Fibroblast of peridontal ligament (primary cell): ENCODE results near the gene CTTNBP2NL.

Source experiments
- DNase-seq: peaks from one replicate; pipeline ENCODE4 v3.0.0-alpha.2; 2010; ENCODE audit errors: extremely low read depth

Gene CTTNBP2NL

DNA sequence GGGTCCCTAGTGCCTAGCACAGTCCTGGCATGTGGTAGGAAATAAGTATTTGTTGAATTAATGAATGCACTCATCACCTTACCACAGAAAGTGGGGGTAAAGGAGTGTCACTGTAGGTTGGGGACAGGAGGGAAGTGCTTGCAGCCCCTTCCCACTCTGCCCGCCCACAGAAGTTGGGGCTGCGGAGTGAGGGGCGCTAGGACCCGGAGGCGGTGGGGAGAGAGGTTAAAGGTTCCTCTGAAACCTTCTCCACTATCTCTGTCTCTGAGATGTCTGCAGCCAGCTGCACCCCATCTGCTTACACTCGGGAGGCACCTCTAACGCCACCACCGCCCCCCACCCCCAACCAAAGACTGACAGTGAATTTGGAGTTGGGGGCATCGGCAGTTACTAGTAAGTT, 111.3 kb downstream of the CTTNBP2NL start:
- DNase-seq: no peak

DNA sequence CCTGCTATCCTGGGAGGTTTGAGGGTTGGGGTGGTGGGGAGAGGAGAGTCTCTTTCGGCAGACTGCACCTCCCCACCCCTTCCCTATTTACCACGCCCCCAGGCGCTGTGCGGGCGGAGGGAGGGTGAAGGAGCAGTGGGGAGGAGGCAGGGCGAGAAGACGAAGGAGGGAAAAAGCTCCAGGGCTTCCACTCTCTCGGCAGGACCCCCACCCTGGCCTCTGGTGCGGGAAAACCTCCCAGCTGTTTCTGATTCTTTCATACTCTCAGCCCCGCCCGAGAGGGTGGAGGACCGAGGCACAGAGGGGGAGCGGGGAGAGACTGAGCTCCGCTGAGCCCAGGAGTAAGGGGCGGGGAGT, 111.9 kb downstream of the CTTNBP2NL start:
- no peak for DNase-seq

DNA sequence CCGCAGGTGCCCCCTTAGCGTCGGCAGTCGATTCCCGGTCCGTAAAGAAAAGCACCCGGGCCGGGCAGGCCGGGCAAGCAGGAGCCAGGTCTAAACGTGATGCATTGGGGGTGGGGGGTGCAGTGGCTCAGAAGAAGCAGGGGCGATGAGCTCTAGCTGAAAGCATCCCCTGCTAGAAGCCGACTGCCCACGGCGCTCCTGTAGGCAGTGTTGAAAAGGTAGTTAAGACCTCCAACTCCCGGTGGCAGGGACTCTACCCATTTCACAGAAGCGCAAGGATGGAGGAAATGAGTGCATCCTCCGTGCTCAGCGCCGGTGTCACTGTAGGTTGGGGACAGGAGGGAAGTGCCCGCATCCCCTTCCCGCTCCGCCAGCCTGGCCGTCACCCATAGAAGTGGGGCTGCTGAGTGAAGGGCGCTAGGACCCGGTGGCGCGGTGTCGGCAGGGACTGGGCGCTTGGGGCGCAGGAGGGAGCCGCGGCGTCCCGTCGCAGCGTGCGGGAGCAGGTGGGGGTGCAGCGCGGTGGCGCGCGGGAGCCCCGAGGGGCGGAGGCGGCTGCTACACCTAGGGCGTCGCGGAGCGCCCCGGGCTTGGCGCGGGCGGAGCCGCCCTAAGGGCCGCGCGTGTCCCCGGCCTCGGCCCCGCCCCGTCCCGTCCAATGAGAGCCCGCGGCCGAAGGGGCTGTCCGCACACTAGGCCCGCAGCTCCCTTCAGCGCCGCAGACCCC, 112.4 kb downstream of the CTTNBP2NL start, which contains the start of gene WNT2B:
WNT2B (plus strand) TSS at position 688 of the 727 bp plus-strand sequence. CDS start 298 bp downstream, outside the sequence.
- no peak for DNase-seq

DNA sequence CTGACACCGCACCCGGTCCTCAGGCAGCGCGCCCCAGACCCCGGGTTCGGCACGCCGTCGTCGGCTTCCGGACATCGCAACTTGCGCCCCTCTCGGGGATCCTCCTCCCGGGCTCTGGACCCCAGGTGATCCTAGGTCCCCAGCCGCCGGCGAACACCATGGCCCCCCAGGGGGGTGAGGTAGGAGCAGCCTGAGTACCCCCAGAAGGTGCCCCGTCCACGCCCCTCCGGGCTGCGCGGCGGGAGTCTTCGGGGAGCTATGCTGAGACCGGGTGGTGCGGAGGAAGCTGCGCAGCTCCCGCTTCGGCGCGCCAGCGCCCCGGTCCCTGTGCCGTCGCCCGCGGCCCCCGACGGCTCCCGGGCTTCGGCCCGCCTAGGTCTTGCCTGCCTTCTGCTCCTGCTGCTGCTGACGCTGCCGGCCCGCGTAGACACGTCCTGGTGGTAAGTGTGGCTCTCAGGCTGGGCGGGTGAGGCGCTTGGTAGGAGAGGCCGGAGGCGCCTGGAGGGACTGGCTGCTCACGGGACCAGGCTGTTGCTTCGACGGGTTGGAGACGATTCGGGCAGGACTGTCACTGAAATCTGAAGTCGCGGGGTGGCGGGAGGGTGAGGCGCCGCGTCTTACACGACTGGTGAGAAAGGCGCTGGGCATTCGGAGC, 113.1 kb downstream of the CTTNBP2NL start:
- DNase-seq: no peak

DNA sequence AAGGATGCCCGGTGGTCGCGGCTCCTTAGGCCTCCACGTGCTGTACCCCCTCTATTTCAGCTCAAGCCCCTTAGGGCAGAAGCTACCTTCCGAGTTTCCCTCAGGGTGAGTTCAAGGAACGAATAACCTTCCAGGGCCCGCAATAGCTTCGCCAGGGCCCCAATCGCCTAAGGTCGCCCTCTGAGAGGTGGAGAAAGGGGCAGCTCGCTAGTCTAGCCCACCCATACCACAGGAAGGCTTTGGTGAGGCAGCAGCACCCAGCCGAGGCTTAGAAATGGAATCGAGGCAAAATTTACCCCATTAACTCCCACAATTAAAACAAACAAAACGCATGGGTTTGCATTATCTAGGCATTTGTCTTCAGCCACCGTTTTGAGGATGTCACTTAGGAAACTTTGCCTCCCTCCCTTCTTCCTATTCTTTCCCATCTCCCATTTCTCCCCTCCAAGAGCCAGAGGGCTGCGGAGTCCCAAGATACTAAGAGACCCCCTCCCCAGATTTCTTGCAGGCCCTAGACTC, 113.7 kb downstream of the CTTNBP2NL start:
- DNase-seq: no peak

DNA sequence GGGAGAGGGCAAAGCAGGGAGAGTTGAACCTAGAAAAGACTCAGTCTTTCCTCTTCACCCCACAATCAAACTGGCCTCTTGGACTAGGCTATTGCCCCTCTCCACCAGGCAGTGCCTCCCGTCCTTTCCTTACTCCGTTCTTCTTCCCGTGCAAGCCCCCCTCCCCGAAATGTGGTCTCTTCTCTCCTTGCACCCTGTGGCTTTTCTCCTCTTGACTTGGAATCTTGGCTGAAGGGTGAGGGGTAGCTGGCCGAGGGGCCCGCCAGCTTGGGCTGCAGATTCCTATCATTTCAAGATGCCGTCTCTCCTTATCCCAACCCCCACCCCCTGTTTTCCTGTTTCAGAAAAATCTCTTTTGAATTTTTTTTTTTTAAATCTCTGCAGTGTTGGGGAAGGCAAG, 114.3 kb downstream of the CTTNBP2NL start:
- DNase-seq: no peak
